GM12891 (cell line): ENCODE measurements around the gene DMBX1.

ENCODE experiments used
- PAX5 ChIP-seq: IDR thresholded peaks from 2 replicates; pipeline ENCODE4 v1.6.1; 2011; ENCODE audit warnings: low read length, moderate library complexity, mild to moderate bottlenecking; ENCODE audit not compliant: insufficient read depth, severe bottlenecking
- POLR2A ChIP-seq: IDR thresholded peaks from 2 replicates; pipeline ENCODE4 v1.6.1; 2011; ENCODE audit warnings: low read depth, low read length, control low read depth
- POLR2AphosphoS5 ChIP-seq: IDR thresholded peaks from 2 replicates; pipeline ENCODE4 v1.6.1; 2011; ENCODE audit warnings: low read depth, low read length, control low read depth
- POU2F2 ChIP-seq: IDR thresholded peaks from 2 replicates; pipeline ENCODE4 v1.6.1; 2011; ENCODE audit warnings: low read depth, mild to moderate bottlenecking, control low read depth, low read length, moderate library complexity
- TAF1 ChIP-seq: IDR thresholded peaks from 2 replicates; pipeline ENCODE4 v1.6.1; 2011; ENCODE audit warnings: low read depth, low read length, control low read depth

GRCh38 chr1:46467183-46467504 lies 22.5 kb upstream of the DMBX1 start:
- TF ChIP-seq POLR2A, result no peak
- no peak for TF ChIP-seq TAF1
- TF ChIP-seq POLR2AphosphoS5, result no peak
- TF ChIP-seq PAX5, result no peak
- no peak for TF ChIP-seq POU2F2
